Thymus (tissue), 11 donors: ENCODE data around the gene ANAPC2. TPM values are rescaled to one million over a fixed set of nuclear protein-coding genes. Genes with fewer than 3 reads are reported as not detected.

Experiments
- DNase-seq, 9 donors: peaks; one replicate each; pipeline ENCODE4 v3.0.0-alpha.2; 2013; ENCODE audit warnings: low spot score in 9 of 9, low read depth in 6 of 9, missing footprints in 1 of 9
- H3K27ac ChIP-seq, 2 donors: one replicate each; pipeline ENCODE4 v1.5.1; 2013; ENCODE audit warnings: control low read depth in 1 of 2, low read depth in 1 of 2, low read length in 1 of 2, mild to moderate bottlenecking in 1 of 2, moderate library complexity in 1 of 2
- H3K27me3 ChIP-seq, 2 donors: one replicate each; pipeline ENCODE4 v1.5.1; 2013; ENCODE audit warnings: low read length in 1 of 2; ENCODE audit not compliant: control insufficient read depth in 2 of 2, insufficient read depth in 1 of 2
- H3K36me3 ChIP-seq, 2 donors: one replicate each; pipeline ENCODE4 v1.5.1; 2013; ENCODE audit warnings: low read length in 1 of 2, mild to moderate bottlenecking in 1 of 2, moderate library complexity in 1 of 2; ENCODE audit not compliant: control insufficient read depth in 2 of 2, insufficient read depth in 2 of 2
- H3K4me1 ChIP-seq, 2 donors: one replicate each; pipeline ENCODE4 v1.5.1; 2013; ENCODE audit warnings: low read length in 2 of 2; ENCODE audit not compliant: control insufficient read depth in 2 of 2, insufficient read depth in 2 of 2
- H3K4me3 ChIP-seq, 2 donors: one replicate each; pipeline ENCODE4 v1.5.1; 2013; ENCODE audit warnings: low read length in 2 of 2, control low read depth in 1 of 2, mild to moderate bottlenecking in 1 of 2
- H3K9me3 ChIP-seq, 2 donors: one replicate each; pipeline ENCODE4 v1.5.1; 2013; ENCODE audit warnings: low read length in 1 of 2, mild to moderate bottlenecking in 1 of 2; ENCODE audit not compliant: control insufficient read depth in 2 of 2, insufficient read depth in 1 of 2
- WGBS: extraction: QIAGEN DNeasy Blood & Tissue Kit; methylation state at CpG from one replicate; pipeline ENCODE4 v1.1.7; 2013; 5-methylcytosine and 5-hydroxymethylcytosine counted together
- polyA plus RNA-seq: library from polyadenylated mRNA; stranded (reverse); fragments of 200-250 nt; gene quantifications from one replicate; pipeline ENCODE4 v1.2.3, GENCODE V29; 2013
- total RNA-seq: library from RNA; stranded (reverse); fragments of 120-200 nt; gene quantifications from one replicate; pipeline ENCODE4 v1.2.4, GENCODE V29; 2013
- donor health status: healthy.

ANAPC2 gene
- total and polyA plus RNA-seq, 2 donors: 19.1 to 69.4 TPM

- WGBS: 29% methylated on average over 37 of the region's 37 CpGs
- peak in 1 of 9 donors; percentile 37 for DNase-seq
Observed at GRCh38 chr9:137128862-137129455, 59.4 kb downstream of the ANAPC2 start.

DNA sequence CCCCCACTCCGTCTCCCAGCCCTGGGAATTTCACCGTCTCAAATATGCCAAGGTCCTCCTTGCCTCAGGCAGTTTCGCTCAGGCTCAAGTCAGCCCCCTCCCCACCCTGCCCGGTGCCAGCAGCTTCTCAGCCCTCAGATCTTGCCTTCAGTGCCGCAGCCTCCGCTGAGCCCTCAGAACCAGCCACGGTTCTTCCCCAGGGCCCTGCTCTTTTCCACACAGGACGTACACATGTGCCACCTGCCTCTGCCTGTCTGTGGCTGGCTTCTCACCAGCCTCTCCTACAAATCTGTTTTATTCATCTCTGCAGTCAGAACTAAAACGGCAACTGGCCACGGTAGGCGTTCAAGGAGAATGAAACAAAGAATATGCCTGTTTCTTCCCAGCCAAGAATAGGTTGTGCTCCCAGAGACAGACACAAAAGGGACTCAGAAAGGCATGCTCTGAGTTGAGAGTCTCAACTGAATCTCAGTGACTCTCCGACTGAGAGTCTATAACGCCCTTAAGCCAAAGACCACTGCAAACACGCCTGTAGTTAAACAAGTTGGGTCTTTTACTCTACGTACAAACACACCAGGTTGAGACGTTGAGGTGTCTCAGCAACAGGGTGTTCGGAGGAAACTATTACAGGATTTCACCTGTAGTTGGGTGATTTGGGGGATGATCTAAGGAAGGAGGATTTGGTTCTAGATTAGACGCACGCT lies 60.0 kb downstream of the ANAPC2 start:
- Histone ChIP-seq H3K4me3 (peak overlapping the region; percentile 51 to 78), H3K4me1 (peaks cover 31 to 42% of the 10 kb centered on the region in 2 donors), H3K36me3 (no peaks in the 10 kb centered on the region), H3K9me3 (peaks cover 0 to 9% of the 10 kb centered on the region in 2 donors), H3K27me3 (peaks cover 0 to 34% of the 10 kb centered on the region in 2 donors), H3K27ac (peak overlapping the region; percentile 69 to 72)
- peak in 1 of 9 donors; percentile 46 for DNase-seq
- WGBS: 43% methylated on average over 19 of the region's 19 CpGs

More at GRCh38 chr9:137128862-137129455, 59.4 kb downstream of the ANAPC2 start:
- H3K27ac ChIP-seq: peak overlapping the region; percentile 65 to 72
- H3K36me3 ChIP-seq: no peaks in the 10 kb centered on the region
- H3K4me1 ChIP-seq: peaks cover 28 to 35% of the 10 kb centered on the region in 2 donors
- peaks cover 0 to 38% of the 10 kb centered on the region in 2 donors for H3K27me3 ChIP-seq
- H3K4me3 ChIP-seq: peak overlapping the region; percentile 66 to 78
- H3K9me3 ChIP-seq: peaks cover 0 to 9% of the 10 kb centered on the region in 2 donors

DNA sequence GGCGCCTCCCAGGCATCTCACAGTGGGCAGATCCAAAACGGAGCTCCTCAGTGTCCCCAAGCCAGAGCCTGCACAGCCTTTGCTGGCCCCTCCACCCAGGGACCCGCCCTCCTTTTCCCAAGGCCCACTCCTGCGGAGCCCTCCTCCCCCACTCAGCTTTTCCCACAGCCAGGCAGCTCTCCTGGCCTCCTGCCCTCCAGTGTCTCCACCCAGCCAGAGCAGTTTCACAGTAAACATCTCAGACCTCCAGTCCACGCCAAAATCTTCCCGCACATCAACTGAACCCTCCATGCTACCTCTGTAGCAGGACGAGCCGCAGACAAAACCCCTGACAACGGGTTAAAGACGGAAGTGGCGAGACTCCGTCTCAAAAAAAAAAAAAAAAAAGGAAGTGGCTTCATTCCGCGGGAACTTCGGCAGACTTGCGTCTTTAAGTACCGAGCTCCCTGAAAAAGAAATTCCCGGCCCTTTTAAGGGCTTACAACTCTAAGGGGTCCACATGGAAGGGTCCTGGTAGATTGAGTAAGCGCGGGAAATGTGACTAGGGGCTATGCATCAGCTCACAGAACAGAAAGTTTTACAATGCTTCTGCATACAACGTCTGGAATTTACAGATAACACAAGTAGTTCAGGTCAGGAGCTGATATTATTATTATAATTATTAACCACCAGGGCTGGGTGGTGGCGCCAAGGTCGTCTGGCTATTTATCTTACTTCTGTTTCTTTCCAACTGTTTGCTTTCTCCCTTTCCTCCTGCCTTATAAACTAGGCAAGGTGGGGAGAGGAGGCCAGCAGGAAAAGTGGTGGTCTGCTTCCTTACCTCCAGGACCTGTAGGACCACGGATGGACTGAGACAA lies 60.8 kb downstream of the ANAPC2 start:
- H3K4me1 ChIP-seq: peaks cover 33 to 48% of the 10 kb centered on the region in 2 donors
- peaks cover 0 to 9% of the 10 kb centered on the region in 2 donors for H3K9me3 ChIP-seq
- peaks cover 0 to 29% of the 10 kb centered on the region in 2 donors for H3K27me3 ChIP-seq
- DNase-seq: peak in 3 of 9 donors; percentile 24 to 81 (median 58)
- 13% methylated on average over 24 of the region's 24 CpGs for WGBS
- H3K36me3 ChIP-seq: no peaks in the 10 kb centered on the region
- H3K27ac ChIP-seq: peak overlapping the region; percentile 69 to 72
- H3K4me3 ChIP-seq: peak overlapping the region; percentile 51 to 78

DNA sequence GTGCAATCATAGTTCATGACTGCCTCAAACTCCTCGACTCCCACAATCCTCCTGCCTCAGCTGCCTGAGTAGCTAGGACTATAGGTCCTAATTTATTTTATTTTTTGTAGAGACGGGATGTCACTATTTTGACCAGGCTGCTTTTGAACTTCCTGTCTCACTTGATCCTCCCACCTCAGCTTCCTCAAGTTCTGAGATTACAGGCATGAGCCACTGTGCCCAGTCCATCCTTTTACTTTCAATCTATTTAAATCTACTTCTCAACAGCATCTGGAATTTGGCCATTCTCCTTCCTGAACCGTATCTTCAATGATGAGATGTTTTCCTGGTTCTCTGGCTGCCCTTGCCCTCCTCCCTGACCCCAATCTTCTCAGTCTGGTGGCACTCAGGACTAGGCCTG lies 61.6 kb downstream of the ANAPC2 start:
- Histone ChIP-seq H3K9me3 (peaks cover 0 to 9% of the 10 kb centered on the region in 2 donors), H3K27me3 (peaks cover 0 to 25% of the 10 kb centered on the region in 2 donors), H3K27ac (peak overlapping the region; percentile 1 to 71), H3K4me3 (no peak overlapping the region), H3K36me3 (no peaks in the 10 kb centered on the region), H3K4me1 (peaks cover 38 to 54% of the 10 kb centered on the region in 2 donors)
- no peak for DNase-seq
- WGBS: 44% methylated on average over 3 of the region's 3 CpGs

Other genes starting within 250 kb of the ANAPC2 start
Only the 30 nearest of the 33 such genes appear.
- gene PTGDS, start 211.1 kb downstream of the ANAPC2 start, total RNA-seq: 5.0 TPM
- 137 TPM for gene PTGDS, start 211.1 kb downstream of the ANAPC2 start, polyA plus RNA-seq
- gene LCNL1, start 205.6 kb downstream of the ANAPC2 start, total RNA-seq: 0.19 TPM
- gene LCNL1, start 205.6 kb downstream of the ANAPC2 start, polyA plus RNA-seq: 5.0 TPM
- 68.9 TPM for gene PAXX, start 196.1 kb downstream of the ANAPC2 start, total RNA-seq
- gene PAXX, start 196.1 kb downstream of the ANAPC2 start, polyA plus RNA-seq: 431 TPM
- 13.6 TPM for gene CLIC3, start 192.0 kb downstream of the ANAPC2 start, total RNA-seq
- gene CLIC3, start 192.0 kb downstream of the ANAPC2 start, polyA plus RNA-seq: 44.6 TPM
- gene ABCA2, start 160.3 kb downstream of the ANAPC2 start, total RNA-seq: 4.2 TPM
- gene ABCA2, start 160.3 kb downstream of the ANAPC2 start, polyA plus RNA-seq: 37.3 TPM
- gene FUT7, start 156.5 kb downstream of the ANAPC2 start, total RNA-seq: 0.99 TPM
- 4.6 TPM for gene FUT7, start 156.5 kb downstream of the ANAPC2 start, polyA plus RNA-seq
- 4.8 TPM for gene NPDC1, start 142.4 kb downstream of the ANAPC2 start, total RNA-seq
- 71.1 TPM for gene NPDC1, start 142.4 kb downstream of the ANAPC2 start, polyA plus RNA-seq
- gene ENTPD2, start 134.5 kb downstream of the ANAPC2 start, total RNA-seq: 0.09 TPM
- gene ENTPD2, start 134.5 kb downstream of the ANAPC2 start, polyA plus RNA-seq: 0.27 TPM
- 6.3 TPM for gene SAPCD2, start 118.0 kb downstream of the ANAPC2 start, total RNA-seq
- gene SAPCD2, start 118.0 kb downstream of the ANAPC2 start, polyA plus RNA-seq: 0.87 TPM
- 1.9 TPM for gene UAP1L1, start 111.0 kb downstream of the ANAPC2 start, total RNA-seq
- 9.4 TPM for gene UAP1L1, start 111.0 kb downstream of the ANAPC2 start, polyA plus RNA-seq
- gene MAN1B1, start 101.6 kb downstream of the ANAPC2 start, total RNA-seq: 26.8 TPM
- gene MAN1B1, start 101.6 kb downstream of the ANAPC2 start, polyA plus RNA-seq: 107 TPM
- 112 TPM for gene DPP7, start 73.8 kb downstream of the ANAPC2 start, total RNA-seq
- gene DPP7, start 73.8 kb downstream of the ANAPC2 start, polyA plus RNA-seq: 476 TPM
- gene GRIN1, start 49.4 kb downstream of the ANAPC2 start, total RNA-seq: 0.19 TPM
- gene GRIN1, start 49.4 kb downstream of the ANAPC2 start, polyA plus RNA-seq: 0.18 TPM
- 0.28 TPM for gene LRRC26, start 18.5 kb downstream of the ANAPC2 start, total RNA-seq
- gene LRRC26, start 18.5 kb downstream of the ANAPC2 start, polyA plus RNA-seq: 0.05 TPM
- gene TMEM210, start 16.5 kb downstream of the ANAPC2 start, total RNA-seq: not detected
- gene TMEM210, start 16.5 kb downstream of the ANAPC2 start, polyA plus RNA-seq: 0.07 TPM
- gene SSNA1, start 116 bp upstream of the ANAPC2 start, total RNA-seq: 85.2 TPM
- gene SSNA1, start 116 bp upstream of the ANAPC2 start, polyA plus RNA-seq: 74.9 TPM
- gene TPRN, start 12.2 kb upstream of the ANAPC2 start, total RNA-seq: 2.7 TPM
- gene TPRN, start 12.2 kb upstream of the ANAPC2 start, polyA plus RNA-seq: 6.2 TPM
- 20.6 TPM for gene TMEM203, start 17.1 kb upstream of the ANAPC2 start, total RNA-seq
- 47.2 TPM for gene TMEM203, start 17.1 kb upstream of the ANAPC2 start, polyA plus RNA-seq
- gene NDOR1, start 17.1 kb upstream of the ANAPC2 start, total RNA-seq: 4.7 TPM
- gene NDOR1, start 17.1 kb upstream of the ANAPC2 start, polyA plus RNA-seq: 20.4 TPM
- gene RNF208, start 33.7 kb upstream of the ANAPC2 start, total RNA-seq: 0.09 TPM
- gene RNF208, start 33.7 kb upstream of the ANAPC2 start, polyA plus RNA-seq: 5.3 TPM
- gene CYSRT1, start 36.6 kb upstream of the ANAPC2 start, total RNA-seq: 0.57 TPM
- 2.8 TPM for gene CYSRT1, start 36.6 kb upstream of the ANAPC2 start, polyA plus RNA-seq
- 0.05 TPM for gene RNF224, start 38.9 kb upstream of the ANAPC2 start, total RNA-seq
- gene RNF224, start 38.9 kb upstream of the ANAPC2 start, polyA plus RNA-seq: 0.16 TPM
- not detected for gene SLC34A3, start 42.3 kb upstream of the ANAPC2 start, total RNA-seq
- gene SLC34A3, start 42.3 kb upstream of the ANAPC2 start, polyA plus RNA-seq: 0.14 TPM
- 166 TPM for gene TUBB4B, start 52.7 kb upstream of the ANAPC2 start, total RNA-seq
- 104 TPM for gene TUBB4B, start 52.7 kb upstream of the ANAPC2 start, polyA plus RNA-seq
- 0.09 TPM for gene STPG3, start 62.7 kb upstream of the ANAPC2 start, total RNA-seq
- gene STPG3, start 62.7 kb upstream of the ANAPC2 start, polyA plus RNA-seq: 0.43 TPM
- 20.4 TPM for gene NELFB, start 66.8 kb upstream of the ANAPC2 start, total RNA-seq
- gene NELFB, start 66.8 kb upstream of the ANAPC2 start, polyA plus RNA-seq: 38.8 TPM
- 2.0 TPM for gene TOR4A, start 89.2 kb upstream of the ANAPC2 start, total RNA-seq
- gene TOR4A, start 89.2 kb upstream of the ANAPC2 start, polyA plus RNA-seq: 2.1 TPM
- 3.1 TPM for gene NRARP, start 113.7 kb upstream of the ANAPC2 start, total RNA-seq
- 1.6 TPM for gene NRARP, start 113.7 kb upstream of the ANAPC2 start, polyA plus RNA-seq
- gene EXD3, start 234.6 kb upstream of the ANAPC2 start, total RNA-seq: 3.4 TPM
- gene EXD3, start 234.6 kb upstream of the ANAPC2 start, polyA plus RNA-seq: 16.8 TPM
- 1.9 TPM for gene NOXA1, start 234.8 kb upstream of the ANAPC2 start, total RNA-seq
- 8.4 TPM for gene NOXA1, start 234.8 kb upstream of the ANAPC2 start, polyA plus RNA-seq